SK-N-MC (cell line): ENCODE results near the gene GRIK3.

Source experiments
- EZH2 ChIP-seq: fragments of 200-600 bp; sonication (generic); IDR thresholded peaks from one replicate; pipeline ENCODE4 v1.6.1; 2017; ENCODE audit warnings: antibody characterized with exemption
- FOXP2 ChIP-seq: optimal IDR thresholded peaks from 2 replicates; pipeline ENCODE3; 2011; ENCODE audit warnings: mild to moderate bottlenecking, moderate library complexity; ENCODE audit not compliant: insufficient read depth; ENCODE audit errors: extremely low read length, control extremely low read depth
- POLR2AphosphoS5 ChIP-seq: IDR thresholded peaks from 2 replicates; pipeline ENCODE4 v1.6.1; 2012; ENCODE audit warnings: mild to moderate bottlenecking, low read depth, low read length, borderline replicate concordance

DNA sequence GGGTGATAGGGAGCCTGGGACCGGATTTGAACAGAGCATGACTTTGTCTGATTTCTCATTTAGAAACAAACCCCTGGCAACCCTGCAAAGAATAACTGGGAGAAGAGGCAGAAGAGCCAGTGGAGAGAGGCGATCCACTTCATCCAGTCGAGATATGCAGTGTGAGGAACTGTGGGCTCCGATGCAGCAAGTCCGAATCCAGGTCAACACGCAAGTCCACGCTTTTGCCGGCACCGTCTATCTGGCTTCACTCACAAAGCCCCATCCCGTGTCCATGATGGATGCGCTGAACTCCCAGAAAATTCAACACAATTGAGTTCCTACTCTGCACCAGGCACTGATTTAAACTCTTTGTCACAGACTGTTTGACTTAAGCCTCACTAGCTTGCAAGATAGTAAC, 191.3 kb downstream of the GRIK3 start:
- no peak for TF ChIP-seq POLR2AphosphoS5
- no peak for TF ChIP-seq FOXP2
- TF ChIP-seq EZH2, result no peak
